MM.1S (cell line): Measurements from ENCODE around the gene DTNB.

Experiments
- CTCF ChIP-seq: fragments of 300-600 bp; sonication (generic); IDR thresholded peaks from 2 replicates; pipeline ENCODE4 v1.5.1; 2016; ENCODE audit warnings: antibody characterized with exemption, low read length, mixed read lengths
- EZH2 ChIP-seq: fragments of 300-600 bp; sonication (generic); optimal IDR thresholded peaks from 2 replicates; pipeline ENCODE3; 2017; ENCODE audit warnings: low read depth, mild to moderate bottlenecking, antibody characterized with exemption, low read length, mixed read lengths

GRCh38 chr2:25333981-25334380 lies 339.4 kb downstream of the DTNB start:
- TF ChIP-seq CTCF (no peak), EZH2 (no peak)
